Epithelial cell of esophagus (primary cell): ENCODE results near the gene TNRC6A.
A peak's percentile ranks its signal among the peaks of the same experiment; 100 is the strongest.

Experiments used
- DNase-seq: peaks from one replicate; pipeline ENCODE4 v3.0.0; 2010; ENCODE audit warnings: low read depth
- H3K4me3 ChIP-seq: 2 replicates; pipeline ENCODE4 v1.5.1; 2011; ENCODE audit warnings: mild to moderate bottlenecking, low read length, control low read depth
- CTCF ChIP-seq: IDR thresholded peaks from 2 replicates; pipeline ENCODE4 v1.5.1; 2011; ENCODE audit warnings: low read depth, mild to moderate bottlenecking, low read length, control low read depth, inconsistent platforms; ENCODE audit not compliant: insufficient read depth; ENCODE audit errors: missing control alignments

The TNRC6A gene

DNA sequence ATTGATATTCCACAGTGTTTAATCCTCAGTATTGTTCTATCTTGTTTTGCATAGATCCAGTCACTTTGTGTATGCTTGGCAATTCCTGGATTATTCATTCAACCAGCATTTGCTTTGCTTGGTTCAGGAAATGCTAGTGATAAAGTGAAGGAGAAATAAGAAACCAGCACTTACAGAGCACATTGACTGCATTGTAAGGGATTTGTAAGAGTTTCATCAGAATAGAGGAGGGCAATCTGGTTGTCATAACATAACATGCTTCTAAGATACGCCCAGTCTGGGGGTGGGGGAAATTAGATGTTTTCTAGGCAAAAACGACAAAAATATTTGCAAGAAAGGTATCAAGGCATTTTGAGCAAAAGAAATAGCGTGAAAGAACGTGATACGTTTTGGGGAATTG lies 40.4 kb downstream of the TNRC6A start:
- no peak for DNase-seq

DNA sequence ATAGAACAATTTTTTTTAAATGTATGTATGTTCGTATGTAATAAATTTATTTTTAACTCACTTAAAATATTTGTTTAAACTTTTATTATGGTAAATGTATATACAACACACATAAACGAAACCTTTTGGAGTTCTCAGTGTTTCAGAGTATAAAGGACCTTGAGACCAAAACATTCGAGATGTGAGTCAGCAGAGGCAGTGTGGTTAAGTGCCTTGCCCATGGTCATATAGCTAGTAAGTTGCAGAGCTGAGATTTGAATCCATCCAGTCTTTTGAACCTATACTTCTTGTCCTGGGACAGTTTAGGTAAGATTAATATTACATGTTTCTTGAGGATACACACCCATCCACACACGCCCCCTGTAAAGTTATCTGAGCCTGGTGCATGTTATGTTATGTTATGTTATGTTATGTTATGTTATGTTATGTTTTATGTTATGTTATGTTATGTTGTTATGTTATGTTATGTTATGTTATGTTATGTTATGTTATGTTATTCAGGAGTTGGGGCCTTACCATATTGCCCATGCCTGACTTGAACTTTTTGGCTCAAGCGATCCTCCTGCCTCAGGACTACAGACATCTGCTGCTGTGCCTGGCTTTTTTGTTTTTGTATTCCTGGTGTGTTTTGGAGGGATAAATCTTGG lies 41.8 kb downstream of the TNRC6A start:
- no peak overlapping the region for H3K4me3 ChIP-seq
- no peak for TF ChIP-seq CTCF
- DNase-seq, result peak; percentile 26

More for the DNA sequence above, 40.4 kb downstream of the TNRC6A start:
- TF ChIP-seq CTCF, result no peak
- no peak overlapping the region for H3K4me3 ChIP-seq

DNA sequence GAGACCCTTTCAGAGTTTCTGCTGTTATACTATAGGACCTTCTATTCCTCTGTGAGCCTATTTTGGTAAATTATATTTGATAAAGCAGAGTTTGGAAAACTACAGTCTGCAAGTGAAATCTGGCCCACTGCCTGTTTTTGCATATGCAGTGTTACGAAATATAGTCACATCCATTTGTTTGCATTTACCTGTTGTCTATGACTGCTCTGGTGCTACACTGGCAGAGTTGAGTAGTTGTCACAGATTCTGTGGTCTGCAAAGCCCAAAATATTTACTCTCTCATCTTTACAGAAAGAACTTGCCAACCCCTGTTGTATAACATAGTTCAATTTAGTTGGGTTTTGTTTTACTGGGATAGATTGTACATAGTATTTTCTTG lies 42.3 kb downstream of the TNRC6A start:
- no peak overlapping the region for H3K4me3 ChIP-seq
- DNase-seq, result peak; percentile 27
- TF ChIP-seq CTCF, result no peak

DNA sequence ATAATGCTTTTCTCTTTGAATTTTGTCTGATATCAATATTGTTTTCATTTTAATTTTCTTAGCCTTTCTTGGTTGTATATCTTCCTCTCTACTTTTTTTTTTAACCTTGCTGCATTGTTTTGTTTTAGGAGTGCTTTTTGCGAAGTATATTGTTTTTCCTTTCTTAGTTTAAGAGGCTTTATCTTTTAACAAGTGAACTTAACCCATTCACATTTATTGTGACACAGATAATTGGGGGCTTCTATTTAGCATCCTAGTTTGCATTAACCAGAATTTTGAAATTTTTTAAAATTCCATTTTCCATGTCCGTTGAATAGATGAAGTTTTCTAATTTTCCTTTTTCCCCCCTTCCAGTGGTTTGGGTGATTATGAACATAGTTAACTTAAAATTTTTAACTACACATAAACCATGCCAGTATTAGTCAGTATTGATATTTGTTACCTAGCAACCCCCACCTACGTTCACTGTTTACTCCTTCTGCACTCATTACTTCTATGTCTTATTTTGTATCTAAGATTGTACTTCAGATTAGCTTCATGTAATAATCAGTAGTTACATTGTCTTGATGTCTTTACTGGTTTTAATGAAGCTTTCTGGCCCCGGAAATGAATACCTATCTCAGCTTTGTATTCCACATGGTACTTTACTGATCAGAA lies 44.4 kb downstream of the TNRC6A start:
- H3K4me3 ChIP-seq, result no peak overlapping the region
- DNase-seq, result no peak
- TF ChIP-seq CTCF, result no peak

GRCh38 chr16:24774510-24774909 lies 45.1 kb downstream of the TNRC6A start:
- DNase-seq, result no peak
- no peak overlapping the region for H3K4me3 ChIP-seq
- TF ChIP-seq CTCF, result no peak

DNA sequence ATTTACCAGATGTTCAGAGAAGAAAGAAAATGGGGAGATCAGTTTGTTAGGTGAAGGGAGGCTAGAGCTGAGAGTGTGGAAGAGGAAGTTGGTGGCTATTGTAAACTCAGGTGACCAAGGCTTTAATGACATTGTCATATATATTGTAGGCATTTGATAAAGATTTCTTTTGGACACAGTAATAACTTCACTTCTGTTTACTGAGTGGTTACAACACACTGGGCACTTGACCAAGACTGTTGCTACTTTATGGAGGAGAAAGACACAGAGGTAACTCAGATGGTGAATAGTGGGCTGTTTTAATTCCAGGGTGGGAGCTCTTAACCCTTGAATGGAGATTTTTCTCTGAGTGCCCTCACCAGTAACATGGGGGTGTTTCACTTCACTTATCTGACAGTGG lies 46.0 kb downstream of the TNRC6A start:
- no peak overlapping the region for H3K4me3 ChIP-seq
- no peak for DNase-seq
- no peak for TF ChIP-seq CTCF
